H1 (cell line): ENCODE results near the gene CCR1. TPM values are rescaled to one million over a fixed set of nuclear protein-coding genes. Genes with fewer than 3 reads are reported as not detected.

Source experiments
- CTCF ChIA-PET: fragments of 300-600 bp; sonication (Branson Sonifier 250); formaldehyde crosslinking; loops from one replicate; lab custom pipeline; 2021; ENCODE audit not compliant: partially characterized antibody; lab: Charles Lee
- POLR2A ChIA-PET: fragments of 300-600 bp; sonication (Branson Sonifier 250); formaldehyde crosslinking; loops from one replicate; lab custom pipeline; 2021; ENCODE audit warnings: inconsistent platforms; ENCODE audit not compliant: partially characterized antibody; lab: Charles Lee
- DNase-seq, 2 experiments: peaks; one replicate each; pipeline versions ENCODE4 v3.0.0 to v3.0.0-alpha.2; 2010 to 2022; ENCODE audit warnings: low spot score in 2 of 2, low read depth in 1 of 2, mixed read lengths in 1 of 2
- FAIRE-seq: peaks from 2 replicates; lab custom pipeline; 2011; peaks lifted over from hg19 to GRCh38; lab: Jason Lieb, UNC
- H2AFZ ChIP-seq: 2 replicates; pipeline ENCODE4 v1.8.1; 2012; ENCODE audit warnings: low read length, inconsistent platforms
- H2AK5ac ChIP-seq: 2 replicates; pipeline ENCODE4 v1.6.1; 2013; ENCODE audit warnings: low read depth, low read length
- H2BK120ac ChIP-seq: replicated peaks from 2 replicates; pipeline ENCODE3; 2013; ENCODE audit warnings: low read depth, low read length, inconsistent platforms
- H2BK12ac ChIP-seq: 2 replicates; pipeline ENCODE4 v1.6.1; 2013; ENCODE audit warnings: low read depth, low read length
- H2BK15ac ChIP-seq: 2 replicates; pipeline ENCODE4 v1.6.1; 2013; ENCODE audit warnings: low read length
- H2BK20ac ChIP-seq: 2 replicates; pipeline ENCODE4 v1.6.1; 2013; ENCODE audit warnings: low read length
- H2BK5ac ChIP-seq: 2 replicates; pipeline ENCODE4 v1.6.1; 2013; ENCODE audit warnings: low read depth, low read length
- H3K14ac ChIP-seq: 2 replicates; pipeline ENCODE4 v1.6.1; 2013; ENCODE audit warnings: inconsistent platforms; ENCODE audit not compliant: insufficient read length
- H3K18ac ChIP-seq: 2 replicates; pipeline ENCODE4 v1.6.1; 2013; ENCODE audit warnings: low read length; ENCODE audit errors: extremely low read depth
- H3K23ac ChIP-seq: 2 replicates; pipeline ENCODE4 v1.6.1; 2013; ENCODE audit warnings: inconsistent platforms; ENCODE audit not compliant: insufficient read length
- H3K23me2 ChIP-seq: 2 replicates; pipeline ENCODE4 v1.6.1; 2013; ENCODE audit warnings: low read depth, low read length
- H3K27ac ChIP-seq: 2 replicates; pipeline ENCODE4 v1.6.1; 2011; ENCODE audit warnings: low read depth, low read length, inconsistent platforms
- H3K27me3 ChIP-seq, 4 experiments: replicated peaks in 1 of 4; 1 replicate in 1 of 4; 2 replicates in 3 of 4; pipeline versions ENCODE4 v1.6.1 to v1.8.1; 2011 to 2013; ENCODE audit warnings: low read length in 3 of 4, mild to moderate bottlenecking in 3 of 4, inconsistent platforms in 2 of 4, mixed read lengths in 2 of 4, moderate library complexity in 1 of 4; ENCODE audit not compliant: control insufficient read depth in 3 of 4, insufficient read depth in 3 of 4; ENCODE audit errors: extremely low read depth in 1 of 4
- H3K36me3 ChIP-seq, 4 experiments: 2 replicates each; pipeline versions ENCODE4 v1.6.1 to v1.8.1; 2011 to 2013; ENCODE audit warnings: mild to moderate bottlenecking in 4 of 4, low read length in 3 of 4, moderate library complexity in 2 of 4, control low read depth in 1 of 4, inconsistent platforms in 1 of 4; ENCODE audit not compliant: insufficient read depth in 4 of 4, control insufficient read depth in 2 of 4
- H3K4ac ChIP-seq: replicated peaks from 2 replicates; pipeline ENCODE3; 2013; ENCODE audit warnings: low read length, low read depth, mixed read lengths, inconsistent platforms; ENCODE audit not compliant: insufficient read length
- H3K4me1 ChIP-seq, 4 experiments: replicated peaks in 1 of 4; 1 replicate in 1 of 4; 2 replicates in 3 of 4; pipeline versions ENCODE4 v1.6.1 to v1.8.1; 2011 to 2013; ENCODE audit warnings: low read length in 3 of 4, inconsistent platforms in 2 of 4, mixed read lengths in 1 of 4; ENCODE audit not compliant: insufficient read depth in 4 of 4, control insufficient read depth in 3 of 4
- H3K4me2 ChIP-seq, 2 experiments: 2 replicates each; pipeline versions ENCODE4 v1.6.1 to v1.8.1; 2011 to 2013; ENCODE audit warnings: low read depth in 2 of 2, low read length in 2 of 2, control low read depth in 1 of 2, inconsistent platforms in 1 of 2, mild to moderate bottlenecking in 1 of 2; ENCODE audit not compliant: insufficient read depth in 1 of 2
- H3K4me3 ChIP-seq, 4 experiments: fragments of 200-600, 300-600 bp in 1 of 4; sonication (generic), shearing (Covaris generic), sonication (Bioruptor Twin) in 1 of 4; 2 replicates each; pipeline versions ENCODE4 v1.5.1 to v1.8.1; 2011 to 2016; ENCODE audit warnings: low read length in 4 of 4, low read depth in 3 of 4, control low read depth in 2 of 4, inconsistent platforms in 2 of 4, mild to moderate bottlenecking in 2 of 4, mixed read lengths in 1 of 4, moderate library complexity in 1 of 4; ENCODE audit not compliant: insufficient read depth in 2 of 4; ENCODE audit errors: extremely low read depth in 1 of 4
- H3K56ac ChIP-seq: replicated peaks from 2 replicates; pipeline ENCODE3; 2013; ENCODE audit warnings: low read depth, mild to moderate bottlenecking, mixed read lengths, low read length, inconsistent platforms; ENCODE audit not compliant: insufficient read length
- H3K79me1 ChIP-seq: 2 replicates; pipeline ENCODE4 v1.6.1; 2013; ENCODE audit warnings: low read depth, low read length, control low read depth
- H3K79me2 ChIP-seq, 2 experiments: 2 replicates each; pipeline versions ENCODE4 v1.6.1 to v1.8.1; 2012 to 2013; ENCODE audit warnings: low read length in 2 of 2, mild to moderate bottlenecking in 2 of 2, inconsistent platforms in 1 of 2; ENCODE audit not compliant: insufficient read depth in 2 of 2, control insufficient read depth in 1 of 2
- H3K9ac ChIP-seq, 4 experiments: replicated peaks in 1 of 4; 1 replicate in 1 of 4; 2 replicates in 3 of 4; pipeline versions ENCODE4 v1.6.1 to v1.8.1; 2011 to 2013; ENCODE audit warnings: low read depth in 3 of 4, low read length in 3 of 4, control low read depth in 2 of 4, mild to moderate bottlenecking in 2 of 4, moderate library complexity in 2 of 4, inconsistent platforms in 1 of 4; ENCODE audit errors: extremely low read depth in 1 of 4
- H3K9me3 ChIP-seq, 2 experiments: 2 replicates each; pipeline versions ENCODE4 v1.6.1 to v1.8.1; 2012 to 2013; ENCODE audit warnings: mild to moderate bottlenecking in 2 of 2, moderate library complexity in 2 of 2, control low read depth in 1 of 2, inconsistent platforms in 1 of 2, low read depth in 1 of 2, low read length in 1 of 2, mixed read lengths in 1 of 2; ENCODE audit not compliant: insufficient read depth in 2 of 2
- H4K20me1 ChIP-seq, 2 experiments: replicated peaks in 1 of 2; 2 replicates each; pipeline versions ENCODE3 to v1.8.1; 2011 to 2013; ENCODE audit warnings: inconsistent platforms in 2 of 2, low read length in 2 of 2, mild to moderate bottlenecking in 1 of 2; ENCODE audit not compliant: insufficient read depth in 2 of 2, control insufficient read depth in 1 of 2
- H4K5ac ChIP-seq: 2 replicates; pipeline ENCODE4 v1.6.1; 2013; ENCODE audit warnings: low read length, low read depth, mixed read lengths, inconsistent platforms; ENCODE audit not compliant: insufficient read length
- H4K8ac ChIP-seq: 2 replicates; pipeline ENCODE4 v1.8.0; 2013; ENCODE audit warnings: mild to moderate bottlenecking, moderate library complexity, low read length, inconsistent platforms; ENCODE audit not compliant: insufficient read depth; ENCODE audit errors: extremely low read depth
- H4K91ac ChIP-seq: replicated peaks from 2 replicates; pipeline ENCODE3; 2013; ENCODE audit warnings: low read length, mixed read lengths, inconsistent platforms; ENCODE audit not compliant: insufficient read length
- POU5F1 ChIP-seq: IDR thresholded peaks from 2 replicates; pipeline ENCODE4 v1.6.1; 2011; ENCODE audit warnings: low read depth, mild to moderate bottlenecking, low read length, moderate library complexity
- WGBS, 2 experiments: shearing (Covaris generic) in 1 of 2; methylation state at CpG; one replicate each; pipeline versions ENCODE4 v1.1.6 to v1.1.7; 2013 to 2015; ENCODE audit warnings: low lambda C conversion rate in 2 of 2, mixed read lengths in 2 of 2, inconsistent platforms in 1 of 2, low coverage in 1 of 2, missing lambda C conversion rate in 1 of 2; ENCODE audit not compliant: insufficient replicate concordance in 2 of 2, insufficient coverage in 1 of 2, insufficient read length in 1 of 2; ENCODE audit errors: extremely low coverage in 1 of 2, missing lambda C conversion rate in 1 of 2; 5-methylcytosine and 5-hydroxymethylcytosine counted together
- polyA plus RNA-seq, 7 experiments: library from polyadenylated mRNA; depleted of rRNA in 3 of 7; stranded (reverse) in 5 of 7; unstranded in 2 of 7; fragments of >200 nt in 5 of 7; fragments of 200-250 nt in 2 of 7; gene quantifications; 1 replicate in 5 of 7; 2 replicates in 1 of 7; 4 replicates in 1 of 7; pipeline versions ENCODE4 v1.2.1 to v1.2.3, GENCODE V29; 2011 to 2013; ENCODE audit warnings: missing spikeins in 2 of 7, mixed read lengths in 2 of 7
- total RNA-seq: library from RNA; stranded (reverse); fragmentation: NEBNext Ultra II Directional; extraction: Animal tissue kit (Norgen Biotek cat#: 25700); gene quantifications from 2 replicates; pipeline ENCODE4 v1.2.1, GENCODE V29; 2021

CCR1 gene
- total and polyA plus RNA-seq, 2 of the 8 experiments (the other 6 are each of a cell fraction or from before 2014, with no cell fraction given), result not detected

DNA sequence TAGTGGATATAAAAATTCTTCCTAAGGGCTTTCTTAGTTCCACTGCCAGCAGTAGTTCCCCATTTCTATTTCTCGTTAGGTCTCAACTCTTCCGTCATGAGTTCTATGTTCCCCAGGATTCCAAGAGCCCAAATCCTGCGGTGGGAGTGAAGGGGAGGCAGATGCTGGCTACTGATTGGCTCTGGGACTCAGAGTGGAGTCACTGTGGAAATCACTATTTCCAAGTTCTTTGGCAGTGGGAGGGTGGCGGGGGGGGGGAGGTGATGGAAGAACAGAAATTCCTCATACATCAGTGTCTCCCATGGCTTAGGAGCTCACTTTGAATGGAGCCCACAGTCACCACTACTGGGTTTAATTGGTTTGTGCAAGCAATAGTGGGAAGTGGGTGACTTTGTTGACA, 5.6 kb downstream of the CCR1 start:
- Histone ChIP-seq H3K23ac (no peak overlapping the region), H2AFZ (no peak overlapping the region), H3K4me1 (peaks cover 0 to 2% (median 0%) of the 10 kb centered on the region in 4 experiments; a peak in 2 of 7 replicates)
- WGBS, 2 experiments, result 82% methylated on average over 4 of the region's 4 CpGs; no CpG with 5 or more reads in 1 of the 2 experiments
- no peak for TF ChIP-seq POU5F1
- TF ChIP-seq, all 59 proteins: peak for 0
- Histone ChIP-seq H3K27me3 (no peaks in the 10 kb centered on the region), H3K4me3 (no peak overlapping the region), H2AK5ac (no peak overlapping the region), H3K18ac (no peak overlapping the region), H3K4ac (no peak overlapping the region), H4K8ac (no peak overlapping the region), H3K4me2 (no peak overlapping the region), H3K9ac (no peak overlapping the region), H2BK15ac (no peak overlapping the region), H3K9me3 (no peaks in the 10 kb centered on the region), H3K79me2 (no peaks in the 10 kb centered on the region), H2BK12ac (no peak overlapping the region), H3K23me2 (no peaks in the 10 kb centered on the region), H2BK20ac (no peak overlapping the region), H3K56ac (no peak overlapping the region), H4K5ac (no peak overlapping the region), H4K20me1 (no peaks in the 10 kb centered on the region), H3K36me3 (no peaks in the 10 kb centered on the region), H2BK5ac (no peak overlapping the region), H3K79me1 (no peaks in the 10 kb centered on the region), H3K27ac (no peak overlapping the region), H4K91ac (no peak overlapping the region), H3K14ac (no peak overlapping the region), H2BK120ac (no peak overlapping the region)
- ChIA-PET POLR2A (interaction anchor here (0.7 kb wide), 1 partner anchor 910 kb away, joined by 3 read pairs; no protein-coding TSS in a partner anchor), CTCF (interaction anchor here (1.2 to 2.6 kb wide), 2 partner anchors 12 kb away, joined by 3 to 11 read pairs; no protein-coding TSS in a partner anchor)
- DNase-seq (no peak), FAIRE-seq (no peak)
